ENCODE measurements around the gene ENPP6.

Gene ENPP6

DNA sequence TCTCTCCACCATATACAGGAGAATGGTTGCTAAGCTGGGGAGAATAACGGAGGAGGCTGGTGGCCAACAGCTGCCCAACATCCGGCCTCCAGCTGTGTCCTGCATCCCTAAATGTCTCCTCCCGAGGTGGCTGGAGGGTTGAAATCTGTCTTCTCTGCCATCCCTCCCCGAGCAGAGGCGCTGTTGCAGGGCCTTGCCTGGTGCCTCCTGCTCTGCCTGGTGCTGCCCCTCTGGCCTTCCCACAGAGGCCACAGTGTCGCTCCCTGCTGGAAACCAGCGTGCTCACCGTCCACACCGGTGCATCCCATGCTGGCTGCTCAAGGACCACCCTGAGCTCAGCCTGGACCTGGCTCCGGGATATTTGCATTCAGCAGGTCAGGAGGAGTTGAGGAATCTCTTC, 115.2 kb downstream of the ENPP6 start:
- Histone ChIP-seq H3K27ac (ENCODE audit: low read length) (no peak overlapping the region), H3K4me1 (ENCODE audit: low read length) (no peaks in the 10 kb centered on the region), H3K9ac (ENCODE audit: low read length) (no peak overlapping the region), H3K27me3 (replicated peaks; ENCODE audit: insufficient read depth, low read length) (no peaks in the 10 kb centered on the region), H3K9me3 (replicated peaks; ENCODE audit: insufficient read depth, low read length) (no peaks in the 10 kb centered on the region), H3F3A (ENCODE audit: insufficient read depth, low read length) (no peaks in the 10 kb centered on the region), H3K9me2 (replicated peaks; ENCODE audit: insufficient read depth, low read length) (no peaks in the 10 kb centered on the region), H3K79me2 (ENCODE audit: low read length) (no peaks in the 10 kb centered on the region), H2AFZ (ENCODE audit: low read length) (no peak overlapping the region), H4K20me1 (ENCODE audit: insufficient read depth, low read length) (no peaks in the 10 kb centered on the region), H3K4me3 (ENCODE audit: low read length) (no peak overlapping the region), H3K4me2 (ENCODE audit: low read depth, low read length) (no peak overlapping the region), H3K36me3 (replicated peaks; ENCODE audit: insufficient read depth, low read length) (no peaks in the 10 kb centered on the region)
- TF ChIP-seq EZH2 (optimal IDR thresholded peaks at IDR 0.05; ENCODE audit: low read depth, low read length) (no peak), EZH2phosphoT487 (IDR thresholded peaks at IDR 0.05; ENCODE audit: low read length) (no peak)
- TF ChIP-seq, protein P1, sequence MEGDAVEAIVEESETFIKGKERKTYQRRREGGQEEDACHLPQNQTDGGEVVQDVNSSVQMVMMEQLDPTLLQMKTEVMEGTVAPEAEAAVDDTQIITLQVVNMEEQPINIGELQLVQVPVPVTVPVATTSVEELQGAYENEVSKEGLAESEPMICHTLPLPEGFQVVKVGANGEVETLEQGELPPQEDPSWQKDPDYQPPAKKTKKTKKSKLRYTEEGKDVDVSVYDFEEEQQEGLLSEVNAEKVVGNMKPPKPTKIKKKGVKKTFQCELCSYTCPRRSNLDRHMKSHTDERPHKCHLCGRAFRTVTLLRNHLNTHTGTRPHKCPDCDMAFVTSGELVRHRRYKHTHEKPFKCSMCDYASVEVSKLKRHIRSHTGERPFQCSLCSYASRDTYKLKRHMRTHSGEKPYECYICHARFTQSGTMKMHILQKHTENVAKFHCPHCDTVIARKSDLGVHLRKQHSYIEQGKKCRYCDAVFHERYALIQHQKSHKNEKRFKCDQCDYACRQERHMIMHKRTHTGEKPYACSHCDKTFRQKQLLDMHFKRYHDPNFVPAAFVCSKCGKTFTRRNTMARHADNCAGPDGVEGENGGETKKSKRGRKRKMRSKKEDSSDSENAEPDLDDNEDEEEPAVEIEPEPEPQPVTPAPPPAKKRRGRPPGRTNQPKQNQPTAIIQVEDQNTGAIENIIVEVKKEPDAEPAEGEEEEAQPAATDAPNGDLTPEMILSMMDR (IDR thresholded peaks at IDR 0.05; ENCODE audit: low read length), result no peak
- DNase-seq, result no peak

DNA sequence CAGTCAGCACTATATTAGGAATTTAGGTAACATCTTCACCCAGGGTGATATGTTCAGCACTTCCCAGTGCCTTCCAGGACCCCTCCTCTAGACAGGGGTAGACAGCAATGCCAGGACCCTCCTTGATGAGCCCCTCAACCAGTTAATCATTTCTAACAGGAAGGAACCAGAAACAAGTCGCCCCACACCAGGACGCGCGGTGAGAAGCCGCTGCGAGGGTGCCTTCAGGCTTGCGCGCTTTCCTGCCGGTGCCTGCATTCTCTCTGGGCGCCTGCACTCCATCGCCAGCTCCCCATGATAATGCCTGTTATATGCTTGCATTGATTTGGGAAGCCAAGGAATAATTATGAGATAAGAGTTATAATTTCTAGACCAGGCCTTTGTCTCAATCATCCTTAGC, 116.0 kb downstream of the ENPP6 start:
- no peak overlapping the region for H3K4me2 ChIP-seq (ENCODE audit: low read depth, low read length)
- H3F3A ChIP-seq (ENCODE audit: insufficient read depth, low read length), result no peaks in the 10 kb centered on the region
- no peak overlapping the region for H3K27ac ChIP-seq (ENCODE audit: low read length)
- TF ChIP-seq EZH2phosphoT487 (IDR thresholded peaks at IDR 0.05; ENCODE audit: low read length) (no peak), EZH2 (optimal IDR thresholded peaks at IDR 0.05; ENCODE audit: low read depth, low read length) (no peak)
- TF ChIP-seq, protein P1 (IDR thresholded peaks at IDR 0.05; ENCODE audit: low read length), result no peak
- H3K79me2 ChIP-seq (ENCODE audit: low read length), result no peaks in the 10 kb centered on the region
- H2AFZ ChIP-seq (ENCODE audit: low read length), result no peak overlapping the region
- H4K20me1 ChIP-seq (ENCODE audit: insufficient read depth, low read length), result no peaks in the 10 kb centered on the region
- H3K9ac ChIP-seq (ENCODE audit: low read length), result no peak overlapping the region
- no peaks in the 10 kb centered on the region for H3K36me3 ChIP-seq (replicated peaks; ENCODE audit: insufficient read depth, low read length)
- H3K27me3 ChIP-seq (replicated peaks; ENCODE audit: insufficient read depth, low read length), result no peaks in the 10 kb centered on the region
- no peak for DNase-seq
- H3K9me2 ChIP-seq (replicated peaks; ENCODE audit: insufficient read depth, low read length), result no peaks in the 10 kb centered on the region
- H3K9me3 ChIP-seq (replicated peaks; ENCODE audit: insufficient read depth, low read length), result no peaks in the 10 kb centered on the region
- no peak overlapping the region for H3K4me3 ChIP-seq (ENCODE audit: low read length)
- no peaks in the 10 kb centered on the region for H3K4me1 ChIP-seq (ENCODE audit: low read length)

- Histone ChIP-seq H4K20me1 (ENCODE audit: insufficient read depth, low read length) (no peaks in the 10 kb centered on the region), H2AFZ (ENCODE audit: low read length) (no peak overlapping the region), H3K4me3 (ENCODE audit: low read length) (no peak overlapping the region), H3K27ac (ENCODE audit: low read length) (no peak overlapping the region), H3K27me3 (replicated peaks; ENCODE audit: insufficient read depth, low read length) (no peaks in the 10 kb centered on the region), H3K36me3 (replicated peaks; ENCODE audit: insufficient read depth, low read length) (no peaks in the 10 kb centered on the region), H3K9me3 (replicated peaks; ENCODE audit: insufficient read depth, low read length) (no peaks in the 10 kb centered on the region), H3K4me2 (ENCODE audit: low read depth, low read length) (no peak overlapping the region), H3K9me2 (replicated peaks; ENCODE audit: insufficient read depth, low read length) (no peaks in the 10 kb centered on the region), H3K79me2 (ENCODE audit: low read length) (no peaks in the 10 kb centered on the region), H3K4me1 (ENCODE audit: low read length) (no peaks in the 10 kb centered on the region), H3F3A (ENCODE audit: insufficient read depth, low read length) (no peaks in the 10 kb centered on the region), H3K9ac (ENCODE audit: low read length) (no peak overlapping the region)
- peak; percentile 26 for DNase-seq
- no peak for TF ChIP-seq EZH2 (optimal IDR thresholded peaks at IDR 0.05; ENCODE audit: low read depth, low read length)
- TF ChIP-seq, protein P1 (IDR thresholded peaks at IDR 0.05; ENCODE audit: low read length), result peak; percentile 94
Measured at GRCh38 chr4:184100297-184100885, 117.3 kb downstream of the ENPP6 start.
